Adipose tissue (tissue), 3 donors: ENCODE measurements around the gene KIF6. TPM values are rescaled to one million over a fixed set of nuclear protein-coding genes. Genes with fewer than 3 reads are reported as not detected.
"Not testable (repeated sequence)": the region's sequence is repeated elsewhere in the genome, so short reads cannot be mapped to it uniquely, and the experiment has no call there.

Experiments used
- H3K27ac ChIP-seq: one replicate; pipeline ENCODE4 v1.5.1; 2013; ENCODE audit warnings: low read depth, low read length
- WGBS, 3 donors: extraction: QIAGEN DNeasy Blood & Tissue Kit; methylation state at CpG; one replicate each; pipeline ENCODE4 v1.1.7; 2013; 5-methylcytosine and 5-hydroxymethylcytosine counted together
- polyA plus RNA-seq, 3 donors: library from polyadenylated mRNA; stranded (reverse); fragments of 200-250 nt; gene quantifications; one replicate each; pipeline ENCODE4 v1.2.3, GENCODE V29; 2013
- donor health status: healthy with polysubstance abuse.
- donor health status: Bipolar disorder and iron deficiency.
- donor health status: healthy.

KIF6 gene
- polyA plus RNA-seq, 3 donors, result 0.10 to 0.31 TPM; not detected in 1

DNA sequence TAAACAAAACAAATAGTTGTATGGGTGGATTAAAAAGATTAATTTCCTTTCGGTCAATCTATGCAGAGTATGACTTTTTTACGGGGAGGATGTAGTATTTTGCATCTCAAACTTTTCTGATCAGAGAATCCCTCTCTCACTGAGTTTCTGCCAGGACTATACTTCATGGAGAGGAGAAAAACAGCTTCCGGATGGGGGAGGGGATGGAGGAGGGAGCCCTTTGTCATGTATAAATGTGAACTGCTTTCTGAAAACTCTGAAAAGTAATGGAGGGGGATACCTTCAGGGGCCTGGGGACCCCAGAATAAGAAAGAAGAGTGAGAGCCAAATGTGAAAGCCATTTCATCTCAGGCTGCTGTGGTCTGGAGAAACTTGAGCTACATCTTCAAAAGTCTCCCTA, 229.6 kb downstream of the KIF6 start:
- 74 to 81% (median 78%) methylated on average over 3 of the region's 3 CpGs for WGBS, 3 donors
- H3K27ac ChIP-seq, result no peak overlapping the region

DNA sequence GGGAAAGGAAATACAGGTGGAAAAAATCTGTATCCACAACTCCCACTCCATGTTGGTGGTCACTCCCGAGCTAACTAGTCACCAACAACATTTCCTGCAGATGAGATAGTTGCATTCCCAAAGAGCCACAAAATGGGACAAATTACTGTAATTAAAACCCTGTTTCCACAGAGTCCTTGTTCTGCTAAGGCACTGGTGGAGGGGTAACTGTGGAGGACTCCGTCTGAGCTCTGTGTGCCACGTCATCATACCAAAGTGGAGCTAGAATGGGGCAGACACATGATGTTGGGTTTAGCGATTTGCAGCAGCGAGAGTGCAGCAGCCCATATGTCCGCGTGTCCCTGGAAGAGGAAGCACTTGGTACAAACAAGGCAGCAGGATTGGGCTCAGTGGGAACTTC, 230.2 kb downstream of the KIF6 start:
- H3K27ac ChIP-seq, result no peak overlapping the region
- WGBS, 3 donors, result 84 to 91% (median 85%) methylated on average over 7 of the region's 7 CpGs

GRCh38 chr6:39493777-39494176, 231.4 kb downstream of the KIF6 start:
- H3K27ac ChIP-seq, result no peak overlapping the region

- no peak overlapping the region for H3K27ac ChIP-seq
These were observed 232.0 kb downstream of the KIF6 start for GRCh38 chr6:39493174-39493573.

DNA sequence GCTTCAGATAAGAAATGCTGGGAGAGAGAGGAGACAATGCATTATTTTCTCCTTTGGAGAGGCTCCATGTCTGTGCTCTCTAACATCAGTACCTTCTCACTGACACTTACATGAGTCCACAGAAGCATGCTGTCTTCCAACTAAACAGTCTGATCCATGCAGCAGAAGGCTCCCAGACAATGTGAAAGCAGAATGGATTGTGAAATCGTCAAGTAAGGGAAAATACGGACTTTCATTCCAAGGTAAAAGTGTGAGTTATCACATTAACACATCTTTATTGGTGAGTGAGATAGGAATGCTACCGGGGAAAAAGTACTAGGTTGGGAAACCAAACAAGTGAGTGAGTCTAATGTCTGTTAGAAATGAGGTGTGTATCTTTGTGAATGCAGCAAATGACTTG, 235.1 kb downstream of the KIF6 start:
- 49 to 67% (median 64%) methylated on average over 3 of the region's 3 CpGs for WGBS, 3 donors
- no peak overlapping the region for H3K27ac ChIP-seq

DNA sequence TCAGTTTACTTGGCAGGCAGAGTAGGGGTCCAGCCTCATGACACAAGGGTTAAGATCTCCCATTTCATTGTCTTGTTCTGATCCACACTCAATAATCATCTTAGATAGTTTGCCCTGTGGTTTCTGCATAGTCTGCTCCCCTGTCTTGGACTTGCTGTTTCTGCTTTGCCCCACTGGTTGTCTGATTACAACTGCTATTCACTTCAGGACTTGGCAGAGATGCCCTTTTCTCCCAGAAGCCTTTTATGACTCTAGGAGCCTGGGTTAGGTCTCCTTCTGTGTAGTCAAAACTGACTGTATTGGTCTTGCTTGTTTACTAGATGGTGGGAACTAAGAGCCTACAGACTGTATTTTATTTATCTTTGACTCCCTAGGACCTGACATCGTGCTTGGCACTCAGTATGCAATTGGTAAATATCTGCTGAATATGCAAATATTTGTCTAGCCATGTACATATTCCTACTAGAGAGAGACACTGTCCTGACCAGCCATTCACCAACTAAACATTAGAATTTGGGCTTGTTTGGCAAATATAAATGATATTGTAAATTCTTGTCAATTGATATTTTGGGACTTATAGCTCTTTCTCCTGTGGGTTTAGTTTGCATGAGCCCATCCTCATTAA, 236.8 kb downstream of the KIF6 start:
- 27 to 78% (median 55%) methylated on average over 1 of the region's 1 CpG for WGBS, 3 donors
- no peak overlapping the region for H3K27ac ChIP-seq

- no peak overlapping the region for H3K27ac ChIP-seq
- 88 to 92% (median 90%) methylated on average over 3 of the region's 3 CpGs for WGBS, 3 donors
These were observed 240.9 kb downstream of the KIF6 start for GRCh38 chr6:39484276-39484675.

DNA sequence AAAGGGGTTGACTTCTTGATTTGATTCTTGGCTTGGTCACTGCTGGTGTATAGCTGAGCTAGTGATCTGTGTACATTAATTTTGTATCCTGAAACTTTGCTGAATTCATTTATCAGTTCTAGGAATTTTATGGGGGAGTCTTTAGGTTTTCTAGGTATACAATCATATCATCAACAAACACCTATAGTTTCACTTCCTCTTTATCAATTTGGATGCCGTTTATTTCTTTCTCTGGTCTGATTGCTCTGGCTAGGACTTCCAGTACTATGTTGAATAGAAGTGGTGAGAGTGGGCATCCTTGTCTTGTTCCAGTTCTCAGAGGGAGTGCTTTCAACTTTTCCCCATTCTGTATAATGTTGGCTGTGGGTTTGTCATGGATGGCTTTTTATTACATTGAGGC, 245.4 kb downstream of the KIF6 start:
- WGBS, 3 donors, result 78 to 84% (median 81%) methylated on average over 1 of the region's 1 CpG

DNA sequence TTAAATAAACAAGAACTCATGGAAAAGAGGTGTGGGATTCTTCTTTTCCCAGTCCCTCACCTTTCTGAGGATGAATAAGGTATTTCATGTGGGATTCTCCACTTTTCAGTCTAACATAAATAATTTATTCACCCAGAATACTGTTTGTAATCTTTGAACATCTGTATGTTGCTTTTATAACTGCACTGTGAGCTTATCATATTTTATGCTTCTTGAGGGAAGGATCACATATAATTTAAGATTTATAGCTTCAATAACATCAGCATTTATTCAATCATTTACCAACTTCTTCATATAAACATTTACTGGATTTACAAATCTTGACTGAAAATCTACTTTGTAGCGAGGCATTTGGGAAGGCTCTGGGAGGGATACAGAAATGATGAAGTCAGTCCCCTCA, 248.5 kb downstream of the KIF6 start:
- H3K27ac ChIP-seq, result no peak overlapping the region
- WGBS, 3 donors, result 88 to 100% (median 88%) methylated on average over 1 of the region's 1 CpG

More for the DNA sequence above, 245.4 kb downstream of the KIF6 start:
- H3K27ac ChIP-seq, result not testable (repeated sequence)

GRCh38 chr6:39476151-39476550, 249.1 kb downstream of the KIF6 start:
- H3K27ac ChIP-seq, result no peak overlapping the region
- WGBS, 3 donors, result 90 to 96% (median 91%) methylated on average over 1 of the region's 1 CpG

DNA sequence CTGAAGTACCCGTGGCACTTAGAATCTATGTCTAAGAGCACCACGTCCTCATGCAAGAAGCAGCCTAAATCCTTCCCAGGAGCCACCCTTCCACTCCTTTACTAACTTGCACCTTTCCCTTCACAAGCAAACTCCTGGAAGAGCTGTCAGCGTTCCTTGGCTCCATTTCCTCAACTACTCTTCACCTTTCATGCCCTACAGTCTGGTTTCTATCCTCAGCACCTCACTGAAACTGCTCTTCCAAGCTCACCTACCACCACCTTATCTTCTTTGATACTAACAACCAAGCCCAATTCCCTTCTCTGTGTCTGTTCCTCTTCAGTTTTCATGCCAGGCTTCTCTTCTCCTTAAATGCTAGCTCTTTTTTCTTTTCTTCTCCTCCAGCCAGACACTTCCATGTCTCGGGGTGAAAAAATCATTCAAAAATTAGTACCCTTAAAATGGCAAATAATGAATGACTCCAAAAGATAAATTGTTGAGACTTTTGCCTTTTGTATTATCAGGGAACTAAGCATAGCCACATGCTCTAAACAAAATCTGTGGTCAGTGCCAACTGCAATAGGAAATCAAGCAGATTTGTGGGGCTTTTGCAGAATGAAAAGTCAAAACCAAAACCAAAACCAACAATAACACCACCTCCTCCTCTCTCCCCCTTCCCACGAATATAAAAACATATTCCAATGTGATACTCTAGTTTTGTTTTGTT, 253.1 kb downstream of the KIF6 start:
- 64 to 88% (median 65%) methylated on average over 5 of the region's 5 CpGs for WGBS, 3 donors
- H3K27ac ChIP-seq, result no peak overlapping the region

DNA sequence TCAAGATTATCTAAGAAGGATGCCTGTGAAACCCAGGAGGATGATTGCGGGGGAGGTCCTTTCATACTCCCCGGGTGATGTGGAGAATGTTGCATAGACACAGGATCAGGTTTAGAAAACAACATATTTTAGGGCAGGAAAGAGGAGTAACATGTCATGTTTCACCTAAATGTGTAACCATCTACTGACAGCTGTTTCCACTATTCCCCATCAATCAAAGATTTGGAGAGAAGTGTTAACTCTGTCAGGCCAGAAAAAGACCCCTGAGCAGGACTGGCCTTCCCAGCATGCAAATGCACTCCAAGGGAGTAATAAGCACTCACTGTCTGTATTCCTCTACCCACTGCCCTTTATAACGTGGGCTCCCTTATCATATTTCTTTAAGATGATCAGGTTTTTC, 254.7 kb downstream of the KIF6 start:
- 74 to 89% (median 86%) methylated on average over 3 of the region's 3 CpGs for WGBS, 3 donors
- no peak overlapping the region for H3K27ac ChIP-seq

DNA sequence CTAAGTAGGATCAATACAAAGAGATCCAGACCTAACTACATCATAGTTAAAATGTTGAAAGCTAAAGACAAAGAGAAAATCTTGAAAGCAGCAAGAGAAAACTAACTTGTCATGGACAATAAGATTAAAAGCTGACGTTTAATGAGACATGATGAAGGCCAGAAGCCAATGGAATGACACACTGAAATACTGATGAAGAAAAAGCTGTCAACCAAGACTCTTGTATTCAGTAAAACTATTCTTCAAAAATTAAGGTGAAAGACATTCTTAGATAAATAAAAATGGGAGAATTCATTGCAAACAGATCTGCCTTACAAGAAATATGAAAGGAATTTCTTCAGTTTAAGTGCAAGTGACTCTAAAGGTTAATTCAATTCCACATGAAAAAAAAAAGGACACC, 256.8 kb downstream of the KIF6 start:
- no peak overlapping the region for H3K27ac ChIP-seq
- WGBS, 3 donors, result 62 to 84% (median 75%) methylated on average over 1 of the region's 1 CpG

- WGBS, 3 donors, result 29 to 56% (median 50%) methylated on average over 1 of the region's 1 CpG
These were observed 258.6 kb downstream of the KIF6 start for GRCh38 chr6:39466631-39467030.

DNA sequence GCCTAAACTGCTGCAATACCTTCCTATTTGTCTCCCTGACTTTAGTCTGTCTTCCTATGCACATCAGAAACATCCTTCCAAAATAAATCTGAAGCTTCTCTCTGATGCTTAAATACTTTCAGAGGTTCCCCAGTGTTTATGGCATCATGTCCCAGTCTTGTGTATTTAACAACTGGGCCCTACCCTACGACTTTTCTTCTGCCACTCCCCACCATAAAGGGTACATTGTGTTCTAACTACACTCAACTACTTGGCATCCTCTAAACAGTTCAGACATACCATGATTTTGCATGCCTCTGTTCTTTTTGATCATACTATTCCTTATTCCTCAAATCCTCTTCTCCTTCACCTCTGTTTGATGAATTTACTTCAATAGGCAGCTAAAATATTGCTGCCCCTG, 259.7 kb downstream of the KIF6 start:
- no peak overlapping the region for H3K27ac ChIP-seq
- 67 to 86% (median 69%) methylated on average over 1 of the region's 1 CpG for WGBS, 3 donors

More at GRCh38 chr6:39466631-39467030, 258.6 kb downstream of the KIF6 start:
- H3K27ac ChIP-seq, result no peak overlapping the region

DNA sequence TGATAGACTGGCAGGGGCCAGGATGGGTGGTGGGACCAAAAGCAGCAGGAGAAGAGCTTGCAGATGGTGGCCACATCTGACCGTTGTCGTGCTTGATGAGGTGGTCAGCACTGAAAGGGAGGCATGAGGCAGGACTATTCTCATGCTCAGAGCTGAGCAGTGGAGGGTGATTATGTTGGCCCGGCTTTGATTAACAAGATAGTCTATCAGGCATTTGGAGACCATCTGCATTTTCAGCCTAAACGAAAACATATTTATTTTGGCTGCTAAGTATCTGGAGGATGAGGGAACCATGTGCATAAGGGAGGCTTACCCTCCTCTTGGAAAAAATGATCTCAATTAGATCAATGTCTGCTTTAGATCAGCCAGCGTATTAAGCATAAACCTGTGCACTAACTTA, 261.1 kb downstream of the KIF6 start:
- H3K27ac ChIP-seq, result no peak overlapping the region
- WGBS, 3 donors, result 89 to 91% (median 90%) methylated on average over 5 of the region's 5 CpGs

DNA sequence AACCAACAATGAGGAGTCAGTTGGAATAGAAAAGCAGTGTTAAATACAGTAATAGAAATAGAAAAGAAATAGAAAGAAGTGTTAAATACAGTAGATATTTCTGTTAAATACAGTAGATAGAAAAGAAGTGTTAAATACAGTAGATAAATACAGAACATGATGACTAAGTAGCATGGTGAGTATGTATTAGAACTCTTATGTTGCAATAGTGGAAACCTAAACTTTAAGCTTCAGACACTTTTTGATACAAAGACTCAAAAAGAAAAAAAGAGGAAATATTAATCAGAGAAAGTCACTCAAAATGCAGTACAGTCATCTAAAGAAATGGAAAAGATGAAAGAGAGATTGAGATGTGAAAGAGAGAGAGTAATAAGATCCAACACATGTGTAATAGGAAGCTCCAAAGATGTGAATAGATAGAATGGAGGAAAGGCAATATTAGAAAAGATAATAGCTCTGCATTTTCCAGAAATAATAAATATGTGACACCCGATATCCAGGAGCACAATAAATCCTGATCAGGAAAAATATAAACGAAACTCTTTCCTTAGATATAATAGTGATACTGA, 271.2 kb downstream of the KIF6 start:
- no peak overlapping the region for H3K27ac ChIP-seq
- 66 to 94% (median 93%) methylated on average over 2 of the region's 2 CpGs for WGBS, 3 donors

DNA sequence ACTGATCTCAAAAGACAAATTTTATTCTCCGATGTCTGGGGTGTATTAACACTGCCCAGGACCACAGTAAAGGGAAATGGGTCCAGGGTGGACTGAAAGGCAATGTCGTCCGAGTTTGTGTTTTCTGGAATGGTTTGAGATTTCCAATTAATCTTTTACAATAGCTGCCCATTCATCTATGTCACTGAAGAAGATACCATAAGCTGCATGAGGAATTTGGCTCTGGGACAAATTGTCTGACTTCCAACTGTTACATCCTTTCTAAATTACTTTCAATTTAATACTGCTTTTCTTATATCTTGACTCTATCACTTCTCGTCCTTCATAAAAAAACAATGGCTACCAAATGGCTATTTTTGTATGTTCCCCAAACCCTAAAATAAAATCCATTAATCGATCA, 272.0 kb downstream of the KIF6 start:
- no peak overlapping the region for H3K27ac ChIP-seq
- 55 to 66% (median 62%) methylated on average over 5 of the region's 5 CpGs for WGBS, 3 donors

DNA sequence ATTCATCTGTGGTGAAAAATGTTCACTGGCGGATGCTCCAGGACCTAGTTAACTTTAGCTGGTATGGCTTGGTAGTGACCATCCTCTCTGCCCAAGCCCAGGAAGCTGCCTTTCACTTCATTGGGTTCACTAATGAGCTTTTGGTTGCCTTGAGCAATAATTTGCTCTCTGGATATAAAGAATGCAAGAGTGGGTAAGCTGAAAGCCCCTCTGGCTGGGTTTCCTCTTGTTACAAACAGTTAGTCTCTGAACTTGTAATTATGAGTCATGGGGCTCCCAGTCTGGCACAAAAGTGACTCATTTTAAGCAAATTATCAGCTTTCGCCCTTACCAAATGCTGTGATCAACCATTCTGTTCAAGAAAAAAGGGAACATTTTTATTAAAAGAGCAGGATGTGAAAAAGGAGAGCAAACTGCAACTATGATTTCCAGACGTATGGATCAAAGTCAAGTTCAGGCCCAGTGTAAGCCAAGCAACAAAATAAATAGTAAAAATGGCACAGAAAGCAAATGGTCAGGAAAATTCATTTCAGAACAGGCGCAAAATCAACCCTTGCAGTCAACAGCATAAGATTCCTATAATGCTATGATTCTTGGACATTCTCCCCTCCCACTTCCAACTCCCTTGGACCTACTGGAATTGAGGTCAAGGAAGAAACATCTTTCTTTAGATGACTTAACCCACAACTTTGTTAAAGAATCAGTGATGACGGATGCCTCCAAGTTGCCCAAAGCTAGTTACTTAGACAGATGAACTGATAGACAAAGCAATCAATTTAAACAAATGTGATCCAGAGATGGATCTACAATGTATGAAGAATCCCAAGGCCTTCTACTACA, 272.7 kb downstream of the KIF6 start:
- H3K27ac ChIP-seq, result no peak overlapping the region
- 84 to 91% (median 86%) methylated on average over 5 of the region's 5 CpGs for WGBS, 3 donors
